Kidney (tissue), 14 donors: Measurements from ENCODE around the gene BNIP1. TPM values are rescaled to one million over a fixed set of nuclear protein-coding genes. Genes with fewer than 3 reads are reported as not detected.

ENCODE experiments used
- DNase-seq, 5 donors: peaks; one replicate each; pipeline ENCODE4 v3.0.0-alpha.2; 2013 to 2020
- FAIRE-seq: peaks from 2 replicates; lab custom pipeline; 2012; peaks lifted over from hg19 to GRCh38; lab: Jason Lieb, UNC
- H3K27ac ChIP-seq, 2 donors: one replicate each; pipeline ENCODE4 v1.7.0; 2013; ENCODE audit warnings: low read depth in 2 of 2, low read length in 2 of 2, inconsistent platforms in 1 of 2
- H3K27me3 ChIP-seq: one replicate; pipeline ENCODE4 v1.7.1; 2013; ENCODE audit warnings: low read length, inconsistent platforms; ENCODE audit not compliant: control insufficient read depth, insufficient read depth
- H3K36me3 ChIP-seq, 3 donors: one replicate each; pipeline versions ENCODE4 v1.7.0 to v1.7.1; 2013; ENCODE audit warnings: low read length in 3 of 3, control low read depth in 1 of 3, inconsistent platforms in 1 of 3; ENCODE audit not compliant: insufficient read depth in 3 of 3, control insufficient read depth in 2 of 3
- H3K4me1 ChIP-seq, 3 donors: one replicate each; pipeline versions ENCODE4 v1.7.0 to v1.7.1; 2013; ENCODE audit warnings: low read length in 3 of 3, inconsistent platforms in 1 of 3, low read depth in 1 of 3; ENCODE audit not compliant: control insufficient read depth in 2 of 3, insufficient read depth in 2 of 3
- H3K4me3 ChIP-seq, 3 donors: one replicate each; pipeline versions ENCODE4 v1.7.0 to v1.8.1; 2013; ENCODE audit warnings: low read length in 3 of 3, control low read depth in 1 of 3, inconsistent platforms in 1 of 3
- H3K9ac ChIP-seq, 3 donors: one replicate each; pipeline versions ENCODE4 v1.7.0 to v1.7.1; 2013; ENCODE audit warnings: low read length in 3 of 3, control low read depth in 1 of 3, inconsistent platforms in 1 of 3
- H3K9me3 ChIP-seq, 3 donors: one replicate each; pipeline versions ENCODE4 v1.7.0 to v1.7.1; 2013; ENCODE audit warnings: low read length in 3 of 3, control low read depth in 1 of 3, inconsistent platforms in 1 of 3; ENCODE audit not compliant: control insufficient read depth in 2 of 3, insufficient read depth in 1 of 3
- CTCF ChIP-seq: IDR thresholded peaks from 3 replicates; pipeline ENCODE4 v1.5.1; 2012; ENCODE audit warnings: mild to moderate bottlenecking, moderate library complexity, borderline replicate concordance; ENCODE audit not compliant: insufficient read depth; ENCODE audit errors: extremely low read depth
- intact Hi-C: fragments of 100-400 bp; cut with DNase I; formaldehyde crosslinking; loops from one replicate; pipeline ENCODE4 v1.11.1; 2022
- polyA plus RNA-seq: library from polyadenylated mRNA; stranded (reverse); fragments of 350-450 nt; fragmentation: Illumina TruSeq; extraction: RNeasy Lipid Tissue Mini Kit (QIAGEN cat#74804); gene quantifications from one replicate; pipeline ENCODE4 v1.2.3, GENCODE V29; 2014; ENCODE audit warnings: low read depth, low replicate concordance; ENCODE audit not compliant: insufficient read depth
- total RNA-seq: library from RNA; stranded (reverse); fragmentation: NEBNext Ultra II Directional; extraction: Animal tissue kit (Norgen Biotek cat#: 25700); gene quantifications from one replicate; pipeline ENCODE4 v1.2.1, GENCODE V29; 2021
- donor health status: control.
- donor health status: control.
- donor health status: control.
- donor health status: control.
- donor health status: control.
- donor health status: DM: yes; HTN: yes; CAD: no.
- donor health status: Normal renal cell carcinoma (clear cell type).

The BNIP1 gene
- total and polyA plus RNA-seq, 2 donors from 2014 or later: 10.2 to 28.7 TPM

GRCh38 chr5:173165177-173166016 is 21.1 kb downstream of the BNIP1 start:
- no peak overlapping the region for H3K27ac ChIP-seq
- DNase-seq: no peak

DNA sequence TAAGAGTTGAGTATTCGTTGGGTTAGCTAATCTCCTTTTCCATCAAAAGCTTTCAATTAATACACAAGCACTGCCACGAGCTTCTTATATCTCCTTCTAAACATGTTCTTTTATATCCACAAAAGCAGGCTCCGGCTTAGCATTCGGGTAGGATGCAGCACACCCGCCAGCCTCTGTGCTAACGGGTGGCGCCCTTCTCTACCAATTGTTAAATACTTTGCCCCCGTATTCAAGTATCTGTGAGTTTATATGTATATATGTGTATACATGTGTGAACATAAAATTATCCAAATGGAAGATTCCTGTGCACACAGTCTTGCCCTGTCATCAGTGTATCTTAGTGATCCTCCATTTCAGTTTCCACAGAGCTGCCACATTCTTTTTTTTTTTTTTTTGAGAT is 27.8 kb downstream of the BNIP1 start:
- intact Hi-C loops: no loop called here
- Histone ChIP-seq H3K4me1 (no peaks in the 10 kb centered on the region), H3K4me3 (no peak overlapping the region), H3K27me3 (no peaks in the 10 kb centered on the region), H3K9ac (no peak overlapping the region), H3K9me3 (no peaks in the 10 kb centered on the region), H3K27ac (no peak overlapping the region), H3K36me3 (no peaks in the 10 kb centered on the region)
- FAIRE-seq (no peak), DNase-seq (no peak)
- TF ChIP-seq CTCF: no peak

More at GRCh38 chr5:173165177-173166016, 21.1 kb downstream of the BNIP1 start:
- no peak for FAIRE-seq
- H3K9me3 ChIP-seq: no peaks in the 10 kb centered on the region
- no peaks in the 10 kb centered on the region for H3K27me3 ChIP-seq
- no peak overlapping the region for H3K9ac ChIP-seq
- intact Hi-C loops: no loop called here
- no peak overlapping the region for H3K4me3 ChIP-seq
- TF ChIP-seq CTCF: no peak
- peaks cover 0 to 10% (median 3%) of the 10 kb centered on the region in 3 donors for H3K36me3 ChIP-seq
- H3K4me1 ChIP-seq: peaks cover 0 to 3% (median 0%) of the 10 kb centered on the region in 3 donors

DNA sequence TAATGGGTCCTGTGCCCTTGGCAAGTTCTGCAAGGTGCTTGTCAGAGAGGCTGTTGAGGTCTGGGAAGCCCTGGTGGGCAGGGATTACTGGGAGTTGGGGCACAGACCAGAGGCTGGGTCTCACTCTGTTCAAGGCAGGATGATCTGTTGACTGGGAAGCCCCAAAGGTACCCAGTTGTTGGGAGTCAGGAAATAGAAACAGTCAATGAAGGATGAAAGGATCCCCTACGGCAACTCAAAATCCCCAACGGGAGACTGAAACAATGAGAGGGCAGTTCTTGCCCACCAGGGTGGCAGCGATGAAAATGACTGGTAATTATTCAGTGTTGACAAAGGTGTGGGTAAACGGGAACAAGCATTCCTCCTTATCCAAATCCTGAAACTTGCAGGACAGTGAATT is 31.2 kb downstream of the BNIP1 start:
- Histone ChIP-seq H3K4me3 (no peak overlapping the region), H3K27me3 (no peaks in the 10 kb centered on the region), H3K4me1 (no peaks in the 10 kb centered on the region), H3K9ac (no peak overlapping the region), H3K9me3 (no peaks in the 10 kb centered on the region), H3K36me3 (no peaks in the 10 kb centered on the region), H3K27ac (no peak overlapping the region)
- DNase-seq (no peak), FAIRE-seq (no peak)
- TF ChIP-seq CTCF: no peak
- intact Hi-C loops: no loop called here
